K562 (cell line): Measurements from ENCODE around the gene BBS1. TPM values are rescaled to one million over a fixed set of nuclear protein-coding genes. Genes with fewer than 3 reads are reported as not detected.

Experiments
- ARNT ChIP-seq, 2 experiments: fragments of 450-650 bp; IDR thresholded peaks; 2 replicates each; pipeline ENCODE4 v1.6.1; 2016; ENCODE audit warnings: mild to moderate bottlenecking in 1 of 2
- CREM ChIP-seq: IDR thresholded peaks from 2 replicates; pipeline ENCODE4 v1.6.1; 2014; ENCODE audit warnings: antibody characterized with exemption, low read depth
- JUND ChIP-seq, 2 experiments: IDR thresholded peaks; 2 replicates in 1 of 2; 3 replicates in 1 of 2; pipeline ENCODE4 v1.6.1; 2011; ENCODE audit warnings: borderline replicate concordance in 2 of 2, low read depth in 2 of 2, low read length in 2 of 2, improper control_type of control experiment in 1 of 2, missing biosample characterization in 1 of 2, missing genetic modification characterization in 1 of 2, missing genetic modification reagents in 1 of 2
- MCM3 ChIP-seq: fragments of 450-650 bp; IDR thresholded peaks from 2 replicates; pipeline ENCODE4 v1.6.1; 2016
- MXI1 ChIP-seq: IDR thresholded peaks from 2 replicates; pipeline ENCODE4 v1.6.1; 2011; ENCODE audit warnings: low read depth, mild to moderate bottlenecking, improper control_type of control experiment, low read length
- NELFE ChIP-seq: IDR thresholded peaks from 2 replicates; pipeline ENCODE4 v1.6.1; 2011; ENCODE audit warnings: mild to moderate bottlenecking; ENCODE audit not compliant: insufficient read depth, insufficient read length
- NR3C1 ChIP-seq: sonication (generic); formaldehyde crosslinking; IDR thresholded peaks from 2 replicates; pipeline ENCODE4 v1.8.1; 2022; ENCODE audit warnings: missing genetic modification reagents
- NRF1 ChIP-seq, 2 experiments: fragments of 450-650 bp; IDR thresholded peaks in 1 of 2; conservative IDR thresholded peaks in 1 of 2; 2 replicates each; pipeline ENCODE4 v1.6.1; 2014; ENCODE audit warnings: mild to moderate bottlenecking in 2 of 2
- POLR2A ChIP-seq: fragments of 450-650 bp; conservative IDR thresholded peaks from 2 replicates; pipeline ENCODE4 v1.6.1; 2016
- RBBP5 ChIP-seq: fragments of 200-600 bp; sonication (generic); IDR thresholded peaks from 2 replicates; pipeline ENCODE4 v1.6.1; 2012; ENCODE audit warnings: borderline replicate concordance, mild to moderate bottlenecking, low read length, control low read depth, inconsistent platforms; ENCODE audit not compliant: insufficient read depth, poor library complexity, severe bottlenecking
- RNF2 ChIP-seq: sonication (generic); IDR thresholded peaks from 2 replicates; pipeline ENCODE4 v1.6.1; 2016
- SAP30 ChIP-seq: fragments of 200-600 bp; sonication (generic); IDR thresholded peaks from 2 replicates; pipeline ENCODE4 v1.6.1; 2012; ENCODE audit warnings: borderline replicate concordance, low read depth, mild to moderate bottlenecking, moderate library complexity, low read length, control low read depth, inconsistent platforms; ENCODE audit not compliant: insufficient read depth, poor library complexity, severe bottlenecking
- TAF7 ChIP-seq: fragments of 450-650 bp; IDR thresholded peaks from 2 replicates; pipeline ENCODE4 v1.6.1; 2016; ENCODE audit warnings: missing genetic modification characterization, missing compliant biosample characterization
- ZKSCAN3 ChIP-seq: fragments of 250-450 bp; sonication (Bioruptor Pico); IDR thresholded peaks from 2 replicates; pipeline ENCODE4 v1.4.0; 2020
- ZNF717 ChIP-seq: fragments of 250-450 bp; sonication (Bioruptor Pico); IDR thresholded peaks from 2 replicates; pipeline ENCODE4 v1.5.0; 2021
- polyA plus RNA-seq, 8 experiments: library from polyadenylated mRNA; depleted of rRNA in 4 of 8; stranded (reverse) in 5 of 8; unstranded in 3 of 8; fragments of >200 nt; fragmentation: Nextera tagmentation in 2 of 8; fragmentation: Illumina TruSeq in 1 of 8; extraction: Ambion mirVana in 2 of 8; extraction: Trizol in 1 of 8; gene quantifications; 2 replicates each; pipeline versions ENCODE4 v1.2.1 to v1.2.3, GENCODE V29; 2011 to 2014; ENCODE audit warnings: inconsistent platforms in 1 of 8, missing spikeins in 1 of 8
- total RNA-seq, 7 experiments: library from RNA; depleted of rRNA in 6 of 7; stranded (reverse); fragments of >200 nt in 6 of 7; fragmentation: Illumina TruSeq in 2 of 7; extraction: Trizol in 2 of 7; gene quantifications; 2 replicates each; pipeline versions ENCODE4 v1.2.1 to v1.2.3, GENCODE V29; 2011 to 2021; ENCODE audit warnings: low replicate concordance in 1 of 7
- TF ChIP-seq, protein P1 (sequence below): fragments of 250-450 bp; sonication (Bioruptor Pico); IDR thresholded peaks from 2 replicates; pipeline ENCODE4 v1.8.0; 2021; ENCODE audit warnings: moderate library complexity, mild to moderate bottlenecking, inconsistent platforms
- TF ChIP-seq, protein P2 (sequence below): sonication (generic); formaldehyde crosslinking; IDR thresholded peaks from 2 replicates; pipeline ENCODE4 v1.4.0; 2020; ENCODE audit warnings: mild to moderate bottlenecking, missing genetic modification reagents
- TF ChIP-seq, protein P3 (sequence below), 2 experiments: fragments of 450-650 bp in 1 of 2; IDR thresholded peaks; 2 replicates each; pipeline ENCODE4 v1.6.1; 2011 to 2017; ENCODE audit warnings: low read depth in 2 of 2, antibody characterized with exemption in 1 of 2, borderline replicate concordance in 1 of 2, low read length in 1 of 2, mild to moderate bottlenecking in 1 of 2, mixed read lengths in 1 of 2; ENCODE audit not compliant: control insufficient read depth in 1 of 2
- TF ChIP-seq, protein P4 (sequence below): sonication (generic); formaldehyde crosslinking; IDR thresholded peaks from 2 replicates; pipeline ENCODE4 v1.9.0; 2022; ENCODE audit warnings: mild to moderate bottlenecking, missing genetic modification reagents

The BBS1 gene
- total and polyA plus RNA-seq, 9 of the 15 experiments (the other 6 are each of a cell fraction or from before 2014, with no cell fraction given) = 9.0 to 19.8 (median 12.1) TPM

DNA sequence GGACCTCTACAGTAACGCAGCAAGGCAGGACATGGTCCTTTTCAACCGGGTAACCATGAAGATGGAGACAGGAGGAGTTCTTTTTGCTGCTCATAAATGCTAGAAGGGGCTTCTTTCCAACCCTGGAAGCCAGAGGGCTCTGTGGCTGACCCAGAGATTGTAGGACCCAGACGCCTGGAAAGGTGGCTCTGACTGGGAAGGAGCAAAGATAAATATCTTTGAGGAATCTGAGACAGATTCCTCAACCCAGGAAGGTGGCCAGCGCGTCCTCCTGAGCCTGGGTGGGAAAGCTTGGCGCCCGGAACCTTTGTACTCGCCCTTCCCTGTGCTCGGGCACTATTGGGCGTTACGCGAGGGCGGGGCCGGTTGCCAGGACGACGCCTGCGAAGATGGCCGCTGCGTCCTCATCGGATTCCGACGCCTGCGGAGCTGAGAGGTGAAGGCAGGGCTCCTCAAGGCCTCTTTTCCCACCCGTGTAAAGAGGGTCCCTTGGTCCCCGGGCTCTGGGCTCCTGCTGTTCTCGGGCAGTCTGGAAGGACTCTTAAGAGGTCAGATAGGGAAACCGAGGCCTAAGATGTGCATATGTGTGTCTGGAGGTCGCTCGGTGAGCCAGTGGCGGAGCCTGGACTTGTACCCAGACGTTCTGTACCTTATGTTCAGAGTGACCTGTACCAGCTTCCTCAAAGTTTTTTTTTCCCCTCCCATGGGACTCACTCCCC, at the start of gene BBS1 (continued):
- TF ChIP-seq, protein P1, sequence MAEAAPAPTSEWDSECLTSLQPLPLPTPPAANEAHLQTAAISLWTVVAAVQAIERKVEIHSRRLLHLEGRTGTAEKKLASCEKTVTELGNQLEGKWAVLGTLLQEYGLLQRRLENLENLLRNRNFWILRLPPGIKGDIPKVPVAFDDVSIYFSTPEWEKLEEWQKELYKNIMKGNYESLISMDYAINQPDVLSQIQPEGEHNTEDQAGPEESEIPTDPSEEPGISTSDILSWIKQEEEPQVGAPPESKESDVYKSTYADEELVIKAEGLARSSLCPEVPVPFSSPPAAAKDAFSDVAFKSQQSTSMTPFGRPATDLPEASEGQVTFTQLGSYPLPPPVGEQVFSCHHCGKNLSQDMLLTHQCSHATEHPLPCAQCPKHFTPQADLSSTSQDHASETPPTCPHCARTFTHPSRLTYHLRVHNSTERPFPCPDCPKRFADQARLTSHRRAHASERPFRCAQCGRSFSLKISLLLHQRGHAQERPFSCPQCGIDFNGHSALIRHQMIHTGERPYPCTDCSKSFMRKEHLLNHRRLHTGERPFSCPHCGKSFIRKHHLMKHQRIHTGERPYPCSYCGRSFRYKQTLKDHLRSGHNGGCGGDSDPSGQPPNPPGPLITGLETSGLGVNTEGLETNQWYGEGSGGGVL (CRISPR knock-in tag) = no peak
- TF ChIP-seq, protein P2, sequence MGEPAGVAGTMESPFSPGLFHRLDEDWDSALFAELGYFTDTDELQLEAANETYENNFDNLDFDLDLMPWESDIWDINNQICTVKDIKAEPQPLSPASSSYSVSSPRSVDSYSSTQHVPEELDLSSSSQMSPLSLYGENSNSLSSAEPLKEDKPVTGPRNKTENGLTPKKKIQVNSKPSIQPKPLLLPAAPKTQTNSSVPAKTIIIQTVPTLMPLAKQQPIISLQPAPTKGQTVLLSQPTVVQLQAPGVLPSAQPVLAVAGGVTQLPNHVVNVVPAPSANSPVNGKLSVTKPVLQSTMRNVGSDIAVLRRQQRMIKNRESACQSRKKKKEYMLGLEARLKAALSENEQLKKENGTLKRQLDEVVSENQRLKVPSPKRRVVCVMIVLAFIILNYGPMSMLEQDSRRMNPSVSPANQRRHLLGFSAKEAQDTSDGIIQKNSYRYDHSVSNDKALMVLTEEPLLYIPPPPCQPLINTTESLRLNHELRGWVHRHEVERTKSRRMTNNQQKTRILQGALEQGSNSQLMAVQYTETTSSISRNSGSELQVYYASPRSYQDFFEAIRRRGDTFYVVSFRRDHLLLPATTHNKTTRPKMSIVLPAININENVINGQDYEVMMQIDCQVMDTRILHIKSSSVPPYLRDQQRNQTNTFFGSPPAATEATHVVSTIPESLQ (CRISPR knock-in tag) = 0 out of 2 replicates have a peak, but pooled peaks have one; percentile 26
- peak; percentile 78 for TF ChIP-seq POLR2A
- TF ChIP-seq ZNF717 (CRISPR knock-in tag) = no peak
- peak in 1 of 2 experiments; percentile 75; a peak in 1 of 4 replicates for TF ChIP-seq ARNT (IDR thresholded peaks at IDR 0.05)
- TF ChIP-seq ZKSCAN3 = no peak
- TF ChIP-seq TAF7 = peak; percentile 74
- peak; percentile 97 for TF ChIP-seq MXI1
- TF ChIP-seq RNF2 = peak; percentile 46; the same call in 1 of the 2 replicates
- no peak for TF ChIP-seq NELFE
- TF ChIP-seq JUND (IDR thresholded peaks at IDR 0.05; ENCODE audit: borderline replicate concordance, low read depth, low read length) = peak; percentile 64
- TF ChIP-seq JUND (tag; IDR thresholded peaks at IDR 0.05; ENCODE audit: borderline replicate concordance, low read depth, low read length) = peak; percentile 12; the same call in 1 of the 3 replicates
- TF ChIP-seq NR3C1 = no peak
- TF ChIP-seq CREM = peak; percentile 81
- peak; percentile 20 to 40; a peak in 2 of 4 replicates for TF ChIP-seq NRF1 (conservative IDR thresholded peaks at IDR 0.05 in 1 of 2, IDR thresholded peaks at IDR 0.05 in 1 of 2)
- TF ChIP-seq, protein P3, sequence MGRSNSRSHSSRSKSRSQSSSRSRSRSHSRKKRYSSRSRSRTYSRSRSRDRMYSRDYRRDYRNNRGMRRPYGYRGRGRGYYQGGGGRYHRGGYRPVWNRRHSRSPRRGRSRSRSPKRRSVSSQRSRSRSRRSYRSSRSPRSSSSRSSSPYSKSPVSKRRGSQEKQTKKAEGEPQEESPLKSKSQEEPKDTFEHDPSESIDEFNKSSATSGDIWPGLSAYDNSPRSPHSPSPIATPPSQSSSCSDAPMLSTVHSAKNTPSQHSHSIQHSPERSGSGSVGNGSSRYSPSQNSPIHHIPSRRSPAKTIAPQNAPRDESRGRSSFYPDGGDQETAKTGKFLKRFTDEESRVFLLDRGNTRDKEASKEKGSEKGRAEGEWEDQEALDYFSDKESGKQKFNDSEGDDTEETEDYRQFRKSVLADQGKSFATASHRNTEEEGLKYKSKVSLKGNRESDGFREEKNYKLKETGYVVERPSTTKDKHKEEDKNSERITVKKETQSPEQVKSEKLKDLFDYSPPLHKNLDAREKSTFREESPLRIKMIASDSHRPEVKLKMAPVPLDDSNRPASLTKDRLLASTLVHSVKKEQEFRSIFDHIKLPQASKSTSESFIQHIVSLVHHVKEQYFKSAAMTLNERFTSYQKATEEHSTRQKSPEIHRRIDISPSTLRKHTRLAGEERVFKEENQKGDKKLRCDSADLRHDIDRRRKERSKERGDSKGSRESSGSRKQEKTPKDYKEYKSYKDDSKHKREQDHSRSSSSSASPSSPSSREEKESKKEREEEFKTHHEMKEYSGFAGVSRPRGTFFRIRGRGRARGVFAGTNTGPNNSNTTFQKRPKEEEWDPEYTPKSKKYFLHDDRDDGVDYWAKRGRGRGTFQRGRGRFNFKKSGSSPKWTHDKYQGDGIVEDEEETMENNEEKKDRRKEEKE (IDR thresholded peaks at IDR 0.05; ENCODE audit: borderline replicate concordance in 1 of 2, control insufficient read depth in 1 of 2, low read depth in 2 of 2, low read length in 1 of 2) = peak in 1 of 2 experiments; percentile 92; a peak in 2 of 4 replicates
- TF ChIP-seq, protein P4, sequence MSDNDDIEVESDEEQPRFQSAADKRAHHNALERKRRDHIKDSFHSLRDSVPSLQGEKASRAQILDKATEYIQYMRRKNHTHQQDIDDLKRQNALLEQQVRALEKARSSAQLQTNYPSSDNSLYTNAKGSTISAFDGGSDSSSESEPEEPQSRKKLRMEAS (CRISPR knock-in tag) = peak; percentile 60; the same call in 1 of the 2 replicates
- TF ChIP-seq SAP30 = peak; percentile 91
- peak; percentile 68 for TF ChIP-seq RBBP5
- TF ChIP-seq MCM3 = no peak
